GM23248 (cell line): Measurements from ENCODE around the gene THAP4. TPM values are rescaled to one million over a fixed set of nuclear protein-coding genes. Genes with fewer than 3 reads are reported as not detected.

Source experiments
- DNase-seq: peaks from one replicate; pipeline ENCODE4 v3.0.0-alpha.2; 2015
- H2AFZ ChIP-seq: fragments of 200-600 bp; sonication (generic); 2 replicates; pipeline ENCODE4 v1.6.1; 2016; ENCODE audit warnings: antibody characterized with exemption
- H3F3A ChIP-seq: fragments of 200-600 bp; sonication (generic); 2 replicates; pipeline ENCODE4 v1.6.1; 2016; ENCODE audit warnings: mild to moderate bottlenecking, antibody characterized with exemption, mixed run types; ENCODE audit not compliant: insufficient read depth
- H3K27ac ChIP-seq: fragments of 200-600 bp; sonication (generic); 2 replicates; pipeline ENCODE4 v1.5.1; 2016; ENCODE audit warnings: mild to moderate bottlenecking
- H3K27me3 ChIP-seq: fragments of 200-600 bp; sonication (generic); replicated peaks from 2 replicates; pipeline ENCODE4 v1.6.1; 2016; ENCODE audit warnings: mild to moderate bottlenecking; ENCODE audit not compliant: insufficient read depth
- H3K36me3 ChIP-seq: fragments of 200-600 bp; sonication (generic); 2 replicates; pipeline ENCODE4 v1.6.1; 2016; ENCODE audit warnings: low read depth, mild to moderate bottlenecking
- H3K4me1 ChIP-seq: fragments of 200-600 bp; sonication (generic); 2 replicates; pipeline ENCODE4 v1.6.1; 2016; ENCODE audit warnings: mild to moderate bottlenecking; ENCODE audit not compliant: insufficient read depth
- H3K4me2 ChIP-seq: fragments of 200-600 bp; sonication (generic); one replicate; pipeline ENCODE4 v1.6.1; 2016; ENCODE audit warnings: mild to moderate bottlenecking; ENCODE audit not compliant: unreplicated experiment
- H3K4me3 ChIP-seq: fragments of 200-600 bp; sonication (generic); 2 replicates; pipeline ENCODE4 v1.5.1; 2016; ENCODE audit warnings: mild to moderate bottlenecking
- H3K79me2 ChIP-seq: fragments of 200-600 bp; sonication (generic); 2 replicates; pipeline ENCODE4 v1.6.1; 2016; ENCODE audit warnings: mild to moderate bottlenecking; ENCODE audit not compliant: insufficient read depth
- H3K9ac ChIP-seq: fragments of 200-600 bp; sonication (generic); 2 replicates; pipeline ENCODE4 v1.6.1; 2016; ENCODE audit warnings: mild to moderate bottlenecking
- H3K9me2 ChIP-seq: fragments of 200-600 bp; sonication (generic); 2 replicates; pipeline ENCODE4 v1.6.1; 2016; ENCODE audit warnings: mixed run types, mild to moderate bottlenecking, moderate library complexity; ENCODE audit not compliant: insufficient read depth
- H3K9me3 ChIP-seq: fragments of 200-600 bp; sonication (generic); one replicate; pipeline ENCODE4 v1.6.1; 2017; ENCODE audit warnings: low read depth
- H4K20me1 ChIP-seq: fragments of 200-600 bp; sonication (generic); 2 replicates; pipeline ENCODE4 v1.6.0; 2016; ENCODE audit not compliant: insufficient read depth
- EZH2 ChIP-seq: fragments of 200-600 bp; sonication (generic); IDR thresholded peaks from 2 replicates; pipeline ENCODE4 v1.6.1; 2018; ENCODE audit warnings: antibody characterized with exemption, mild to moderate bottlenecking; ENCODE audit not compliant: insufficient read depth, poor library complexity, severe bottlenecking
- EZH2phosphoT487 ChIP-seq: fragments of 200-600 bp; sonication (generic); IDR thresholded peaks from 2 replicates; pipeline ENCODE4 v1.6.1; 2018; ENCODE audit warnings: antibody characterized with exemption, moderate library complexity, mild to moderate bottlenecking, low read depth; ENCODE audit not compliant: insufficient read depth
- WGBS, 2 experiments: methylation state at CpG; one replicate each; pipeline ENCODE4 v1.1.6; 2015 to 2017; ENCODE audit warnings: low lambda C conversion rate in 2 of 2, low coverage in 1 of 2; ENCODE audit errors: missing lambda C conversion rate in 2 of 2; 5-methylcytosine and 5-hydroxymethylcytosine counted together
- in situ Hi-C: fragments of 300-500 bp; cut with MboI; formaldehyde crosslinking; loops from 2 replicates; pipeline ENCODE4 v1.15.0; 2020
- polyA plus RNA-seq: library from polyadenylated mRNA; unstranded; fragments of >200 nt; fragmentation: Nextera tagmentation; extraction: Ambion mirVana; gene quantifications from 2 replicates; pipeline ENCODE4 v1.2.1, GENCODE V29; 2016
- total RNA-seq: library from RNA; depleted of rRNA; stranded (reverse); fragments of >200 nt; shearing (Covaris generic); gene quantifications from 2 replicates; pipeline ENCODE4 v1.2.3, GENCODE V29; 2014

THAP4 gene
- total and polyA plus RNA-seq, 2 experiments from 2014 or later = 46.4 to 53.4 TPM

DNA sequence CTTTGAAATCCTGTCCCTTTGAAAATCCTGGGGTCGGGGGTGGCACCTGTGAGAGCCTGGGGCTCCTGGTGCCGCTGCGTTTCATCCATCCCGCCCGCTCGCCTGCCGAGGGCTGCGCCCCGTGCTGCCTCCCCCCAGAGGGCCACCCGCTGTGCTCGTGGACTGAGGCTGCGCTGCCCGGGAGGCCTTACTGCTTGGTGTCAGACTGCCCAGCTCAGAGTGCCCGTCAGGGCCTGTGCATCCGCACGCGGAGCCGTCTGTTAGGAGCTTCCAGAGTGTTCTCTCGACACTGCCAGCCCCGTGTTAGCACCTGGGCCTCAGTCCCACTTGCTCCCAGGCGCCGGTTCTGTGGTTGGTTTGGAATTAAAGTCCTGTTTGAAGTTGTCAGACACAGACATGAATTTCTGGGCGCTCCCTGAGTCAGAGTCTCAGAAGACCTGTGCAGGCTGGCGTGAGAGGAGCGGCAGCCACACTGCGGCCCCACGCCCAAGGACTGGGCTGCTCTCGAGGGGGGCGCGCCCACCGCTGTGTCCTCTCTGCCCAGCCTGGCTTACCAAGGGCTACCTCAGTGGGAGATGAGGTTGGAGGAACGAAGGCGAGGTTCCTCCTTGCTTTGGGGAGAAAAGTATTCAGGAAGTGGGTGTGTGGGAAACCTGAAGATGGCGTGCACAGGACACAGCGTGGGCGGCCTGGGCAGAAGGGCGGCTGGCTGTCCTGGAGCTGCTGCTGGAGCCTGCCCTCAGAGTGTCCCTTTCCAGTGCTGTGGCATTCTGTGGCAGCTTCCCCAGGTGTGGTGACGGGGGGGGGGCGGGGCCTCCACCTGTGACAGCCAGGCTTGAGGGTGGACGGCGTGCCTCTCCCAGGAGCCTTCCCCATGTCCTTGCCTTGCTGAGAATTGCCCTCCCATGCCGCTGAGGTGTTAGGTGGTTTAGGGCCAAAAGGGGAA, 35.6 kb upstream of the THAP4 start:
- H3F3A ChIP-seq = no peaks in the 10 kb centered on the region
- H3K9ac ChIP-seq = no peak overlapping the region
- H3K4me1 ChIP-seq = no peaks in the 10 kb centered on the region
- TF ChIP-seq EZH2 = no peak
- no peak for TF ChIP-seq EZH2phosphoT487
- no peak overlapping the region for H3K4me3 ChIP-seq
- H3K9me2 ChIP-seq = no peaks in the 10 kb centered on the region
- no peak overlapping the region for H3K4me2 ChIP-seq
- in situ Hi-C loops = no loop called here
- no peaks in the 10 kb centered on the region for H3K27me3 ChIP-seq
- no peak overlapping the region for H3K27ac ChIP-seq
- 93 to 94% methylated on average over 38 to 42 of the region's 42 CpGs for WGBS, 2 experiments
- H4K20me1 ChIP-seq = no peaks in the 10 kb centered on the region
- H3K36me3 ChIP-seq = no peaks in the 10 kb centered on the region
- no peak overlapping the region for H2AFZ ChIP-seq
- no peaks in the 10 kb centered on the region for H3K9me3 ChIP-seq
- H3K79me2 ChIP-seq = no peaks in the 10 kb centered on the region
- DNase-seq = no peak

DNA sequence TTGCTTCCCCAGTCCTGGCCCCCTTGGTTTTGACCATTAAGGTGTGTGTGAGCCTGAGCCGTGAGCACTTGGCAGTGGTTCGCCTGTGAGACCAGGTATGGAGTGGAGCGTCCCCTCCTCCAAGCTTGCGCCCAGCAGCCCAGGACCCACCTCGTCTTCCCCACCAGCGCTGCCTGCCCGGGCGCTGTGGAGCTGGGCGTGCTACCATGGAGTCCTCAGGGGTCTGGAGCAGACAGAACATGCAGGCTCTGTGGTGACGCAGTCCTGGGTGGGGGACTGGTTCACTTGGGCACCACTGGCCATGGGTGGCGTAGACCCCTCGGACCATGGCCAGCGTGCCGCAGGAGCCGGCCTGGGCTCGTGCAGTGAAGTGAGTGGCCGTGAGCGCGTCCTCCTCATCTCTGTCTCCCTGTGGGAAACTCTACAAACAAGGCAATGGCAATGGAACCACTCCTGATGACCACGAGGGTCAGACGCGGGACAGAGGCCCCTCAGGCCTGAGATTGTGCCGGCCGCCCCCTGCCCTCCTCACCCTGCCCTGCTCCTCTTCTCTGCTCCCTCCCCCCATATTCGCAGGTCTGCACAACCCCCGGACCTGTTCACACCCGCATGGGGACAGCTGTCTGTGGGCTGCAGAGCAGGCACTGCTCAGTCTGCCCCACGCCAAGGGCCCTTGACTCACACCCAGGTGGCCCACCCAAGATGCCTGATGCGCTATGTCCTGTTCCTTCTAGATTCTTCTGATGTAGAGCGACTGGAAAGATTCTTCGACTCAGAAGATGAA, 34.7 kb upstream of the THAP4 start:
- Histone ChIP-seq H3K4me3 (no peak overlapping the region), H4K20me1 (no peaks in the 10 kb centered on the region), H3K9me2 (no peaks in the 10 kb centered on the region), H3K4me1 (no peaks in the 10 kb centered on the region), H3K36me3 (no peaks in the 10 kb centered on the region), H3K9me3 (no peaks in the 10 kb centered on the region), H3K4me2 (no peak overlapping the region), H3F3A (0 out of 2 replicates have a peak, but pooled peaks cover under 1% of the 10 kb centered on the region), H3K27me3 (no peaks in the 10 kb centered on the region), H3K27ac (no peak overlapping the region), H3K79me2 (no peaks in the 10 kb centered on the region), H2AFZ (no peak overlapping the region), H3K9ac (no peak overlapping the region)
- in situ Hi-C loops = no loop called here
- no peak for DNase-seq
- 90 to 93% methylated on average over 27 to 31 of the region's 31 CpGs for WGBS, 2 experiments
- no peak for TF ChIP-seq EZH2phosphoT487
- no peak for TF ChIP-seq EZH2

GRCh38 chr2:241670333-241671110, 33.6 kb upstream of the THAP4 start:
- in situ Hi-C loops = no loop called here
- Histone ChIP-seq H2AFZ (no peak overlapping the region), H4K20me1 (0 out of 2 replicates have a peak, but pooled peaks cover 3% of the 10 kb centered on the region), H3K4me2 (no peak overlapping the region), H3K4me3 (no peak overlapping the region), H3K27me3 (no peaks in the 10 kb centered on the region), H3K9ac (no peak overlapping the region), H3K9me3 (no peaks in the 10 kb centered on the region), H3K4me1 (0 out of 2 replicates have a peak, but pooled peaks cover 4% of the 10 kb centered on the region), H3K27ac (no peak overlapping the region), H3K36me3 (no peaks in the 10 kb centered on the region), H3K79me2 (no peaks in the 10 kb centered on the region), H3K9me2 (no peaks in the 10 kb centered on the region), H3F3A (peaks cover 12% of the 10 kb centered on the region)
- WGBS, 2 experiments = 86% methylated on average over 27 to 31 of the region's 31 CpGs
- no peak for TF ChIP-seq EZH2
- no peak for TF ChIP-seq EZH2phosphoT487
- no peak for DNase-seq

DNA sequence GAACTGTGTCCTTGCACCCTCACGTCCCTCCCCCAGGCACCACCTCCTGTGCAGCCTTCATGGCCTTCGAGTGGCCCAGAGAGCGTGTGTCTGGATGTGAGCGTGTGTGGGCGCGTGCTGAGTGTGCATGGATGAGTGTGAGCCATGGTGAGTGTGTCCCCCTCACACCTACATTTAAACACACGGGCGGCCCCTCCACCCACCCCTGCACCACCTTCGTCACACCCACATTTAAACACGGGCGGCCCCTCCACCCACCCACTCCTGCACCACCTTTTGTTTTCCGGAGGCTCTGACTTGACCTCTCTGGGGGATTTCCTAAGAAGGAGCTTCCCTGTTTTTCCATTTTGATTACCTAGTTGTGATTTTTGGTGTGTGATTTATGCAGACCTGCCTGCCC, 31.9 kb upstream of the THAP4 start:
- Histone ChIP-seq H2AFZ (no peak overlapping the region), H4K20me1 (0 out of 2 replicates have a peak, but pooled peaks cover 3% of the 10 kb centered on the region), H3K4me1 (0 out of 2 replicates have a peak, but pooled peaks cover 10% of the 10 kb centered on the region), H3K4me3 (no peak overlapping the region), H3K79me2 (no peaks in the 10 kb centered on the region), H3K36me3 (no peaks in the 10 kb centered on the region), H3K27me3 (no peaks in the 10 kb centered on the region), H3K9ac (no peak overlapping the region), H3K27ac (no peak overlapping the region), H3K9me2 (no peaks in the 10 kb centered on the region), H3K4me2 (no peak overlapping the region), H3K9me3 (no peaks in the 10 kb centered on the region), H3F3A (peaks cover 25% of the 10 kb centered on the region)
- WGBS, 2 experiments = 81 to 90% methylated on average over 5 to 12 of the region's 12 CpGs
- DNase-seq = no peak
- in situ Hi-C loops = no loop called here
- TF ChIP-seq EZH2phosphoT487 (no peak), EZH2 (no peak)
